Activated naive CD4-positive, alpha-beta T cell treated with anti-CD3 and anti-CD28 coated beads, Interleukin-2, amount 50 U/mL, for 72 hours (primary cell): ENCODE results near the gene TAF15. TPM values are rescaled to one million over a fixed set of nuclear protein-coding genes. Genes with fewer than 3 reads are reported as not detected.

Source experiments
- total RNA-seq, 2 donors: library from RNA; stranded (reverse); gene quantifications; one replicate each; pipeline ENCODE4 v1.2.3, GENCODE V29; 2022

The TAF15 gene
- total RNA-seq, 2 donors from 2014 or later = 283 to 312 TPM

Other genes starting within 250 kb of the TAF15 start
- gene SLFN14, start 248.7 kb upstream of the TAF15 start, total RNA-seq = under 1 TPM in 1 of 2 donors, not detected in 1; 0.08 TPM
- gene PEX12, start 230.9 kb upstream of the TAF15 start, total RNA-seq = 1 to 10 TPM; 5.1 to 5.6 TPM
- gene AP2B1, start 222.2 kb upstream of the TAF15 start, total RNA-seq = 100 to 1,000 TPM; 185 to 202 TPM
- 1 to 10 TPM in 1 of 2 donors, not detected in 1; 1.1 TPM for gene RASL10B, start 77.8 kb upstream of the TAF15 start, total RNA-seq
- gene GAS2L2, start 56.2 kb upstream of the TAF15 start, total RNA-seq = under 1 TPM in 1 of 2 donors, not detected in 1; 0.16 TPM
- not detected for gene C17orf50, start 48.6 kb upstream of the TAF15 start, total RNA-seq
- under 1 TPM in 1 of 2 donors, not detected in 1; 0.74 TPM for gene MMP28, start 13.8 kb upstream of the TAF15 start, total RNA-seq
- gene HEATR9, start 59.4 kb downstream of the TAF15 start, total RNA-seq = not detected
- gene CCL5, start 70.9 kb downstream of the TAF15 start, total RNA-seq = 10 to 100 TPM; 13.1 to 14.7 TPM
- gene RDM1, start 121.3 kb downstream of the TAF15 start, total RNA-seq = 10 to 100 TPM in 1 of 2 donors, 1 to 10 TPM in 1; 8.4 to 12.8 TPM
- gene LYZL6, start 134.2 kb downstream of the TAF15 start, total RNA-seq = not detected
- not detected for gene CCL16, start 172.0 kb downstream of the TAF15 start, total RNA-seq
- not detected for gene CCL14, start 177.2 kb downstream of the TAF15 start, total RNA-seq
- gene CCL15, start 192.1 kb downstream of the TAF15 start, total RNA-seq = not detected
- not detected for gene CCL23, start 208.5 kb downstream of the TAF15 start, total RNA-seq